ENCODE data around the gene MKLN1.

DNA sequence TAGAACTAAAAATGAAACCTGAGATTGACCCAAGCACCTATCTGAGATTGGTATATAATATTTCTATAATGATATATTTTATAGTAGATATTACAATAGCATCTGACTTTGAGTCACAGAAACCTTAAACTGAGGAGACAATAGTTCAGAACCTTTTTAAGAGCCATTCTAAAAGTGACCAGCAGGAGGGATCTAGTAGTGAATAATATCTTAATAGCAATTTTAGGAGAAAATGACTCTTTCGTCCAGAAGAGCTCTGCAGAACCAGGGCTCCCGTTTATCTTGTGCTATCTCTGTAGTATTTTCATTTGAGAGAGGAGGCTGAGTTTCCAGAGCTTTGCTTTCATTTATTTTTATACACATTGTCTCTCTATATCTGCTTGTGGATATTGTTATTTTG is 160.7 kb downstream of the MKLN1 start:
- TF ChIP-seq, protein P1, sequence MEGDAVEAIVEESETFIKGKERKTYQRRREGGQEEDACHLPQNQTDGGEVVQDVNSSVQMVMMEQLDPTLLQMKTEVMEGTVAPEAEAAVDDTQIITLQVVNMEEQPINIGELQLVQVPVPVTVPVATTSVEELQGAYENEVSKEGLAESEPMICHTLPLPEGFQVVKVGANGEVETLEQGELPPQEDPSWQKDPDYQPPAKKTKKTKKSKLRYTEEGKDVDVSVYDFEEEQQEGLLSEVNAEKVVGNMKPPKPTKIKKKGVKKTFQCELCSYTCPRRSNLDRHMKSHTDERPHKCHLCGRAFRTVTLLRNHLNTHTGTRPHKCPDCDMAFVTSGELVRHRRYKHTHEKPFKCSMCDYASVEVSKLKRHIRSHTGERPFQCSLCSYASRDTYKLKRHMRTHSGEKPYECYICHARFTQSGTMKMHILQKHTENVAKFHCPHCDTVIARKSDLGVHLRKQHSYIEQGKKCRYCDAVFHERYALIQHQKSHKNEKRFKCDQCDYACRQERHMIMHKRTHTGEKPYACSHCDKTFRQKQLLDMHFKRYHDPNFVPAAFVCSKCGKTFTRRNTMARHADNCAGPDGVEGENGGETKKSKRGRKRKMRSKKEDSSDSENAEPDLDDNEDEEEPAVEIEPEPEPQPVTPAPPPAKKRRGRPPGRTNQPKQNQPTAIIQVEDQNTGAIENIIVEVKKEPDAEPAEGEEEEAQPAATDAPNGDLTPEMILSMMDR (IDR thresholded peaks at IDR 0.05; ENCODE audit: poor library complexity, severe bottlenecking): no peak
- no peak for TF ChIP-seq EP300 (conservative IDR thresholded peaks at IDR 0.05; ENCODE audit: poor library complexity, severe bottlenecking)
